A549 (cell line): ENCODE data around the gene RGS13. TPM values are rescaled to one million over a fixed set of nuclear protein-coding genes. Genes with fewer than 3 reads are reported as not detected.
"Not testable (repeated sequence)": the region's sequence is repeated elsewhere in the genome, so short reads cannot be mapped to it uniquely, and the experiment has no call there.

ENCODE experiments used
- ATAC-seq, 2 experiments: fragments of 200-7000 bp in 1 of 2; fragments of >200 bp in 1 of 2; cut with Nextera tagmentation in 1 of 2; cut with Tn5 transposase in 1 of 2; 3 replicates each; pipeline versions ENCODE4 v1.8.0 to v1.9.1; 2018 to 2020; ENCODE audit warnings: mild to moderate bottlenecking in 1 of 2, moderate library complexity in 1 of 2
- CTCF ChIA-PET: fragments of 300-600 bp; sonication (Branson Sonifier 250); formaldehyde crosslinking; extraction: SDS; loops from one replicate; lab custom pipeline; 2021; ENCODE audit warnings: antibody characterized with exemption, inconsistent platforms; lab: Yijun Ruan, JAX
- POLR2A ChIA-PET: fragments of 350-600 bp; formaldehyde crosslinking; extraction: SDS; loops from one replicate; lab custom pipeline; 2021; ENCODE audit warnings: antibody characterized with exemption, inconsistent platforms; lab: Yijun Ruan, JAX
- DNase-seq, 2 experiments: peaks; one replicate each; pipeline versions ENCODE4 v3.0.0 to v3.0.0-alpha.2; 2011 to 2016; ENCODE audit warnings: low read depth in 1 of 2, low spot score in 1 of 2
- FAIRE-seq: peaks from 2 replicates; lab custom pipeline; 2011; peaks lifted over from hg19 to GRCh38; lab: Jason Lieb, UNC
- H3K27ac ChIP-seq, 2 experiments: fragments of >200 bp; sonication (Bioruptor Twin); formaldehyde crosslinking; 3 replicates each; pipeline ENCODE4 v1.5.1; 2016 to 2017
- H3K4me1 ChIP-seq: fragments of >200 bp; sonication (Bioruptor Twin); formaldehyde crosslinking; 3 replicates; pipeline ENCODE4 v1.6.1; 2016
- H3K4me2 ChIP-seq: fragments of >200 bp; sonication (Bioruptor Twin); formaldehyde crosslinking; 3 replicates; pipeline ENCODE4 v1.6.1; 2016
- H3K4me3 ChIP-seq: fragments of >200 bp; sonication (Bioruptor Twin); formaldehyde crosslinking; 3 replicates; pipeline ENCODE4 v1.5.1; 2016
- H3K9me3 ChIP-seq: fragments of >200 bp; sonication (Bioruptor Twin); formaldehyde crosslinking; 3 replicates; pipeline ENCODE4 v1.6.1; 2016
- CBX2 ChIP-seq: fragments of 200-600 bp; sonication (generic); IDR thresholded peaks from 2 replicates; pipeline ENCODE4 v1.6.1; 2016; ENCODE audit warnings: low read depth, mild to moderate bottlenecking, borderline replicate concordance
- CBX8 ChIP-seq: fragments of 200-600 bp; sonication (generic); IDR thresholded peaks from 2 replicates; pipeline ENCODE4 v1.6.1; 2016
- CEBPB ChIP-seq, 2 experiments: fragments of >200 bp in 1 of 2; sonication (Bioruptor Twin) in 1 of 2; formaldehyde crosslinking in 1 of 2; IDR thresholded peaks; 2 replicates each; pipeline ENCODE4 v1.6.1; 2012 to 2016
- CHD2 ChIP-seq: fragments of 150-350 bp; IDR thresholded peaks from 2 replicates; pipeline ENCODE4 v1.6.1; 2014; ENCODE audit warnings: low read length; ENCODE audit not compliant: partially characterized antibody
- CTCF ChIP-seq: fragments of >200 bp; sonication (Bioruptor Twin); formaldehyde crosslinking; IDR thresholded peaks from 3 replicates; pipeline ENCODE4 v1.5.1; 2016
- E2F6 ChIP-seq: IDR thresholded peaks from 2 replicates; pipeline ENCODE4 v1.6.1; 2012; ENCODE audit warnings: low read depth, borderline replicate concordance
- ELK1 ChIP-seq: fragments of 150-350 bp; IDR thresholded peaks from 2 replicates; pipeline ENCODE4 v1.6.1; 2014; ENCODE audit warnings: low read depth, mild to moderate bottlenecking, low read length
- EP300 ChIP-seq, 2 experiments: fragments of >200 bp; sonication (Bioruptor Twin); formaldehyde crosslinking; IDR thresholded peaks; 2 replicates in 1 of 2; 3 replicates in 1 of 2; pipeline ENCODE4 v1.6.1; 2016 to 2017
- FOSB ChIP-seq: fragments of 250-450 bp; sonication (Bioruptor Pico); IDR thresholded peaks from 2 replicates; pipeline ENCODE4 v1.5.0; 2020; ENCODE audit warnings: mild to moderate bottlenecking, moderate library complexity
- FOSL2 ChIP-seq, 2 experiments: fragments of 450-650 bp in 1 of 2; fragments of >200 bp in 1 of 2; sonication (Bioruptor Twin) in 1 of 2; formaldehyde crosslinking; IDR thresholded peaks; 2 replicates each; pipeline versions ENCODE4 v1.5.0 to v1.6.1; 2016 to 2020; ENCODE audit warnings: mild to moderate bottlenecking in 1 of 2, moderate library complexity in 1 of 2
- FOXS1 ChIP-seq: fragments of 250-450 bp; sonication (Bioruptor Pico); IDR thresholded peaks from 2 replicates; pipeline ENCODE4 v1.5.0; 2020; ENCODE audit warnings: mild to moderate bottlenecking, moderate library complexity
- GATA3 ChIP-seq: IDR thresholded peaks from 2 replicates; pipeline ENCODE4 v1.6.1; 2012; ENCODE audit warnings: borderline replicate concordance
- HEYL ChIP-seq: fragments of 250-450 bp; sonication (Bioruptor Pico); IDR thresholded peaks from 2 replicates; pipeline ENCODE4 v1.8.0; 2021; ENCODE audit warnings: mild to moderate bottlenecking, moderate library complexity
- HMGXB4 ChIP-seq: fragments of 250-450 bp; sonication (Bioruptor Pico); IDR thresholded peaks from 2 replicates; pipeline ENCODE4 v1.5.0; 2021; ENCODE audit warnings: mild to moderate bottlenecking, moderate library complexity, borderline replicate concordance
- HOXB5 ChIP-seq: fragments of 250-450 bp; sonication (Bioruptor Pico); IDR thresholded peaks from 2 replicates; pipeline ENCODE4 v1.5.0; 2020; ENCODE audit warnings: mild to moderate bottlenecking, moderate library complexity
- JUN ChIP-seq, 2 experiments: fragments of >200 bp; sonication (Bioruptor Twin); formaldehyde crosslinking; IDR thresholded peaks; 2 replicates in 1 of 2; 3 replicates in 1 of 2; pipeline ENCODE4 v1.6.1; 2016 to 2017
- MAFK ChIP-seq: fragments of 450-650 bp; IDR thresholded peaks from 2 replicates; pipeline ENCODE4 v1.6.1; 2014; ENCODE audit not compliant: partially characterized antibody
- NFE2L2 ChIP-seq: fragments of 150-350 bp; conservative IDR thresholded peaks from 2 replicates; pipeline ENCODE4 v1.6.1; 2014; ENCODE audit warnings: low read length
- NR3C1 ChIP-seq: fragments of >200 bp; sonication (Bioruptor Twin); formaldehyde crosslinking; IDR thresholded peaks from 3 replicates; pipeline ENCODE4 v1.6.1; 2017
- PHF8 ChIP-seq: fragments of 200-600 bp; sonication (generic); IDR thresholded peaks from 2 replicates; pipeline ENCODE4 v1.6.1; 2016; ENCODE audit warnings: low read depth, mild to moderate bottlenecking, antibody characterized with exemption, moderate library complexity, borderline replicate concordance
- POLR2A ChIP-seq: IDR thresholded peaks from 2 replicates; pipeline ENCODE4 v1.6.1; 2012; ENCODE audit warnings: mild to moderate bottlenecking, low read length
- RARB ChIP-seq: fragments of 250-450 bp; sonication (Bioruptor Pico); IDR thresholded peaks from 2 replicates; pipeline ENCODE4 v1.8.0; 2021; ENCODE audit warnings: mild to moderate bottlenecking, moderate library complexity
- RCOR1 ChIP-seq: fragments of 150-350 bp; IDR thresholded peaks from 2 replicates; pipeline ENCODE4 v1.6.1; 2014; ENCODE audit warnings: antibody characterized with exemption, low read length, low read depth
- RFX5 ChIP-seq: fragments of 450-650 bp; IDR thresholded peaks from 2 replicates; pipeline ENCODE4 v1.7.1; 2014; ENCODE audit warnings: antibody characterized with exemption, mild to moderate bottlenecking, moderate library complexity
- RNF2 ChIP-seq: fragments of 200-600 bp; sonication (generic); IDR thresholded peaks from 2 replicates; pipeline ENCODE4 v1.6.1; 2016; ENCODE audit warnings: low read depth, mild to moderate bottlenecking, antibody characterized with exemption, moderate library complexity, borderline replicate concordance
- SMC3 ChIP-seq: fragments of >200 bp; sonication (Bioruptor Twin); formaldehyde crosslinking; IDR thresholded peaks from 3 replicates; pipeline ENCODE4 v1.6.1; 2018; ENCODE audit warnings: inconsistent platforms
- USF2 ChIP-seq: fragments of 450-650 bp; IDR thresholded peaks from 2 replicates; pipeline ENCODE4 v1.6.1; 2014; ENCODE audit warnings: antibody characterized with exemption
- ZC3H11A ChIP-seq: fragments of 450-650 bp; IDR thresholded peaks from 2 replicates; pipeline ENCODE4 v1.6.1; 2014; ENCODE audit warnings: antibody characterized with exemption, mild to moderate bottlenecking
- ZFP36 ChIP-seq: fragments of 450-650 bp; IDR thresholded peaks from 2 replicates; pipeline ENCODE4 v1.6.1; 2014; ENCODE audit warnings: borderline replicate concordance; ENCODE audit not compliant: partially characterized antibody
- WGBS: methylation state at CpG from one replicate; pipeline ENCODE4 v1.1.6; 2017; ENCODE audit errors: missing lambda C conversion rate; 5-methylcytosine and 5-hydroxymethylcytosine counted together
- polyA plus RNA-seq, 4 experiments: library from polyadenylated mRNA; depleted of rRNA in 3 of 4; stranded (reverse); fragments of >200 nt; fragmentation: RNase III in 1 of 4; extraction: RNeasy Plus Mini Kit Qiagen cat#74134 plus additional on column Dnase treatment in 1 of 4; gene quantifications; 2 replicates in 3 of 4; 3 replicates in 1 of 4; pipeline ENCODE4 v1.2.3, GENCODE V29; 2011 to 2017

The RGS13 gene
- polyA plus RNA-seq, 2 of the 4 experiments (the other 2 are of a cell fraction), result not detected

GRCh38 chr1:192678099-192678498, 42.2 kb downstream of the RGS13 start (continued):
- no peak for TF ChIP-seq ELK1
- no peak for TF ChIP-seq CEBPB (IDR thresholded peaks at IDR 0.05)
- no peak for TF ChIP-seq NR3C1
- no peak for TF ChIP-seq ZC3H11A
- no peak for TF ChIP-seq FOSB (CRISPR knock-in tag)
- no peak for TF ChIP-seq EP300 (IDR thresholded peaks at IDR 0.05)

- DNase-seq (no peak), ATAC-seq (no peak), FAIRE-seq (no peak)
- Histone ChIP-seq H3K27ac (no peak overlapping the region), H3K4me2 (no peak overlapping the region), H3K4me1 (no peaks in the 10 kb centered on the region), H3K4me3 (no peak overlapping the region), H3K9me3 (peaks cover 5% of the 10 kb centered on the region; the same call in 2 of the 3 replicates)
- WGBS, result 41% methylated on average over 1 of the region's 1 CpG
- ChIA-PET CTCF (no interaction called here), POLR2A (no interaction called here)
- TF ChIP-seq RFX5, result no peak
- TF ChIP-seq NFE2L2, result no peak
- TF ChIP-seq RCOR1, result no peak
- no peak for TF ChIP-seq CTCF
- no peak for TF ChIP-seq HMGXB4 (CRISPR knock-in tag)
- no peak for TF ChIP-seq FOSL2 (IDR thresholded peaks at IDR 0.05)
- no peak for TF ChIP-seq FOSL2 (CRISPR knock-in tag; IDR thresholded peaks at IDR 0.05)
- no peak for TF ChIP-seq HOXB5 (CRISPR knock-in tag)
- TF ChIP-seq MAFK, result no peak
- TF ChIP-seq POLR2A, result no peak
- no peak for TF ChIP-seq USF2
Measured at GRCh38 chr1:192682335-192682734, 46.4 kb downstream of the RGS13 start.

- H3K4me3 ChIP-seq, CTCF ChIA-PET, H3K4me1 ChIP-seq, H3K27ac ChIP-seq, FAIRE-seq, POLR2A ChIA-PET, ATAC-seq, DNase-seq, H3K9me3 ChIP-seq, H3K4me2 ChIP-seq: not testable (repeated sequence)
- WGBS, result 83% methylated on average over 4 of the region's 4 CpGs
Measured at GRCh38 chr1:192683081-192683480, 47.1 kb downstream of the RGS13 start.

- Histone ChIP-seq H3K27ac (no peak overlapping the region), H3K4me2 (no peak overlapping the region), H3K4me1 (no peaks in the 10 kb centered on the region), H3K4me3 (no peak overlapping the region), H3K9me3 (no peaks in the 10 kb centered on the region)
- DNase-seq (no peak), FAIRE-seq (no peak), ATAC-seq (no peak)
- no peak for TF ChIP-seq SMC3
- no peak for TF ChIP-seq HEYL (CRISPR knock-in tag)
- TF ChIP-seq RCOR1, result no peak
- no peak for TF ChIP-seq RNF2
- no peak for TF ChIP-seq GATA3
- TF ChIP-seq FOXS1, result no peak
- TF ChIP-seq RARB (CRISPR knock-in tag), result no peak
- TF ChIP-seq EP300 (IDR thresholded peaks at IDR 0.05), result no peak
- TF ChIP-seq FOSL2 (IDR thresholded peaks at IDR 0.05), result no peak
- no peak for TF ChIP-seq FOSL2 (CRISPR knock-in tag; IDR thresholded peaks at IDR 0.05)
- TF ChIP-seq ZFP36, result no peak
- TF ChIP-seq POLR2A, result no peak
- TF ChIP-seq NR3C1, result no peak
- no peak for TF ChIP-seq CBX2
- TF ChIP-seq JUN (IDR thresholded peaks at IDR 0.05), result no peak
- no peak for TF ChIP-seq CHD2
- TF ChIP-seq PHF8, result no peak
- no peak for TF ChIP-seq CBX8
- no peak for TF ChIP-seq CEBPB (IDR thresholded peaks at IDR 0.05)
- no peak for TF ChIP-seq E2F6
- POLR2A ChIA-PET, result no interaction called here
- CTCF ChIA-PET, result no interaction called here
Measured at GRCh38 chr1:192689459-192689858, 53.5 kb downstream of the RGS13 start.
